GM13976 (cell line): ENCODE data around the gene DNAH9.
"Not testable (repeated sequence)": the region's sequence is repeated elsewhere in the genome, so short reads cannot be mapped to it uniquely, and the experiment has no call there.

Source experiments
- DNase-seq: peaks from one replicate; pipeline ENCODE4 v3.0.0; 2012; ENCODE audit warnings: low spot score
- in situ Hi-C: fragments of 300-500 bp; cut with MboI; formaldehyde crosslinking; loops from one replicate; pipeline ENCODE4 v1.12.0; 2022; ENCODE audit warnings: low sequenced_read_pairs, mixed read lengths, inconsistent platforms; ENCODE audit not compliant: unreplicated experiment
- TF ChIP-seq, protein P1 (sequence below): IDR thresholded peaks from 2 replicates; pipeline ENCODE4 v1.5.1; 2012; ENCODE audit warnings: borderline replicate concordance, mild to moderate bottlenecking; ENCODE audit not compliant: insufficient read depth; ENCODE audit errors: extremely low read depth, missing control alignments, control extremely low read depth

The DNAH9 gene

DNA sequence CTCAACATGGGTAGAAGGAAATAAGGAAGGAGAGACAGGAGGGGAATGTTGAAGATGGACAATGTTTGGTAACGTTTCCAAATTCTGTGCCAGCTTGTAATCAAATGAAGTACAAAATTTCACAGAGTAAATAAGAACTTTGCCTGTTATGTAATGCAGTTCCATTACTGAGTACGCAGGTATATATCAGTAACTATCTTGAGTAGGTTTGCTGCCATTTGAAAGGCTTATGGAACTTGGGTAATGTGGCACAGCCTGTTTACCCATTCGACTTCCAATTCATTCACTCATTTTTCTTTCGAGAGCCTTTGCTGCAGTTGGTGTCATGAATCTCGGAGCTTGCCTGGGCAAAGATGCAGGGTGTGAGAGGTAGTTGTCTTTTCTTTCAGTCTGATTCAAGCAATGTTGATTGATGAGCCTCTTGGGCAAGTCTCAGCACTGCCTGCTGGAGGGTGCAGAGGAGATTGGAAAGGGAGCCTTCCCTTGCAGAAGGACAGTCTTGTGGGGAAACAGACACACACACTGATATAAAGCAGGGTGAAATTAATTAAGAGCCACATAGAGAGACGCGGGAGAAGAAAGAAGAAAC lies 345.6 kb downstream of the DNAH9 start:
- TF ChIP-seq, protein P1, sequence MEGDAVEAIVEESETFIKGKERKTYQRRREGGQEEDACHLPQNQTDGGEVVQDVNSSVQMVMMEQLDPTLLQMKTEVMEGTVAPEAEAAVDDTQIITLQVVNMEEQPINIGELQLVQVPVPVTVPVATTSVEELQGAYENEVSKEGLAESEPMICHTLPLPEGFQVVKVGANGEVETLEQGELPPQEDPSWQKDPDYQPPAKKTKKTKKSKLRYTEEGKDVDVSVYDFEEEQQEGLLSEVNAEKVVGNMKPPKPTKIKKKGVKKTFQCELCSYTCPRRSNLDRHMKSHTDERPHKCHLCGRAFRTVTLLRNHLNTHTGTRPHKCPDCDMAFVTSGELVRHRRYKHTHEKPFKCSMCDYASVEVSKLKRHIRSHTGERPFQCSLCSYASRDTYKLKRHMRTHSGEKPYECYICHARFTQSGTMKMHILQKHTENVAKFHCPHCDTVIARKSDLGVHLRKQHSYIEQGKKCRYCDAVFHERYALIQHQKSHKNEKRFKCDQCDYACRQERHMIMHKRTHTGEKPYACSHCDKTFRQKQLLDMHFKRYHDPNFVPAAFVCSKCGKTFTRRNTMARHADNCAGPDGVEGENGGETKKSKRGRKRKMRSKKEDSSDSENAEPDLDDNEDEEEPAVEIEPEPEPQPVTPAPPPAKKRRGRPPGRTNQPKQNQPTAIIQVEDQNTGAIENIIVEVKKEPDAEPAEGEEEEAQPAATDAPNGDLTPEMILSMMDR: no peak
- in situ Hi-C loops: no loop called here

DNA sequence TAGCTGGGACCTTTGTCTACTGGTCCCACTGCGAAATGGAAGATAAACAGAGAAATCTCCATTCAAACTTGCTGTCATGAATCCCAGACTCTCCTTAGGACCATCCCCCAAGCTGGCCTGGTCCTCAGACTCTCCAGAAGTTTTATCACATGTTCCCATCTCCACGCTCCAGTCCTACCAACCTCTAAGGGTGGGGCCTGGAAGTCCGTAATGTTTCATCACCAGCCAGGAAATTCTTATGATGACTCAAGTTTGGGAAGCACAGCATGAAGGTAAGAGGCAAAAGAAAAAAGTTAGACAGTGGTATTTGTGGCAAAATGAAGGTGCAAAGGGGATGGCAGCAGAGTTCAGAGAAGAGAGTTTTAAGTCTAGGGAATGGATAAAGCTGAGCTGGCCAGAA lies 346.3 kb downstream of the DNAH9 start:
- no peak for DNase-seq
- TF ChIP-seq, protein P1: no peak
- in situ Hi-C loops: no loop called here

More for the DNA sequence above, 345.6 kb downstream of the DNAH9 start:
- DNase-seq: no peak

DNA sequence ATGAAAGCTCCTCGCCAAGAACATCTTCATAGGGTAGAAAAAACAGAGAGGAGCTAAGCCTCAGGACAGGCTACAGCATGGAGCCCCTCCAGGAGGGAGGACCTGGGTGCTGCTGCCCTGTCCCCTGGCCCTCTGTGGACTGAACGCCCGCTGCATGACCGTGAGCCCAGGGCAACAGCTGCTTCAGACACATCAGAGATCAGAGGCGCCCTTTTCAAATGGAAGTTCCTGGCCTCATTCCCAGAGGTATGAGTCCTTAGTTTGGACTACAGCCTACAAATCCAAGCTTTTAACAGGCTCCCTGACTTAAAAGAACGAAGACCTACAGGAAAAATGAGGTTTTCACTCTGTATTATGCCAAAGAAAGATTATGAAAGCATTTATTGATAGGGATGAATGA lies 350.5 kb downstream of the DNAH9 start:
- TF ChIP-seq, protein P1: no peak
- no peak for DNase-seq
- in situ Hi-C loops: no loop called here

DNA sequence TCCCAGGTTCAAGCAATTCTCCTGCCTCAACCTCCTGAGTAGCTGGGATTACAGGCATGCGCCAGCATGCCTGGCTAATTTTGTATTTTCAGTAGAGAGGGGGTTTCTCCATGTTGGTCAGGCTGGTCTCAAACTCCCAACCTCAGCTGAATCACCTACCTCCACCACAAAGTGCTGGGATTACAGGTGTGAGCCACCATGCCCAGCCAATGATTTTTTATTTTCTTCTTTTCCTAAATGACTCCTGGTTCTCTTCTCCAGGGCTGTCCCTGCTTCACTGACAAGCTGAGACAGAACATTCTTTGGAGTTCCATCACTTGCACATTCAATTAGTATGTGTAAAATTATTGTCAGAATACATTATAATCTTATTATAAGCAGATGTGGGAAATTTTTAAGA lies 351.3 kb downstream of the DNAH9 start:
- DNase-seq, in situ Hi-C loops: not testable (repeated sequence)

DNA sequence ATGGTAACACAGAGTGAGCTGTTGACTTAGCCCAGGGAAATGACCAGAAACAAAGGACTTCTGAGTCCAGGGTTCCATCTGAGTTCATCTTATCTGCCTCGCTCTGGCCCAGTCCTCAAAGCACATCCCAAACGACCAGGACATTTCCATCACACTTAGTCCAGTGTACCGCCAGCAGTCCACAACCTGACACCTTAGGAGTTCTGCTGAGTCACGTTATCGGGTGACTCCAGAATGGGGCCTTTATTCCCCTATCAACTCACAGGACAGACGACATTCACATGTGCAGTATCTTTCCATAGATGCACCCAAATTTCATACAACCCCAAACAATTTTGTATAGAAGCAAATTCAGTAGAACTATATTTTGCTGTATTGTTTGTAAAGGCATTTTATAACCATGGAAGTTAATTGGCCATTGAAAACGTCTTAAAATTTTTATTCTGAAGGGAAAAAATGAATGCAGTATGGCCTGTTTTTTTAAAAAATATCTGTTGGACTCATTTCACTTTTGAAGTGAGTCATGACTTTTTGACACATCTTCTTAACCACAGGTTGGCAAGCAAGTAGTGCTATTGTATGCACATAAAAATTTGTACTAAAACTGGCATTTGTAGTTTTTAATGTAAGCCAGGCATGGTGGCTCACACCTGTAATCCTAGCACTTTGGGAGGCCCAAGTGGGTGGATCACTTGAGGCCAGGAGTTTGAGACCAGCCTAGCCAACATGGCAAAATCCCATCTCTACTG lies 352.7 kb downstream of the DNAH9 start:
- TF ChIP-seq, protein P1: no peak
- no peak for DNase-seq
- in situ Hi-C loops: no loop called here

DNA sequence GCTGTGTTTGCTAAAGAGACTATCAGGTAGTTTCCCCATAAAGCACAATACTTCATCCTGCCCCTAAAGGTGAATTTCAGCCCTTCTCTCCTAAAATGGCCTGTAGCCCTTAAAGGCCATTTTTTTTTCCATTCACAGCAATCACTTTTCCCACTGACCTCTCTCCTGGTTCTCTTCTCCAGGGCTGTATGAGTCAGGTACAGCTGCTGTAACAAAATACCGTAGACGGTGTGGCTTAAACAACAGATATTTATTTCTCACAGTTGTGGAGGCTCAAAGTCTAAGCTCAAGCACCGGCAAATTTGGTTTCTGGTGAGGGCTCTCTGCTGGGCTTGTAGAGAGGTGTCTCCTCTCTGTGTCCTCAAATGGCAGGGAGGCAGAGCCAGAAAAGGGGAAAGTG lies 354.3 kb downstream of the DNAH9 start:
- DNase-seq: no peak
- in situ Hi-C loops: no loop called here

DNA sequence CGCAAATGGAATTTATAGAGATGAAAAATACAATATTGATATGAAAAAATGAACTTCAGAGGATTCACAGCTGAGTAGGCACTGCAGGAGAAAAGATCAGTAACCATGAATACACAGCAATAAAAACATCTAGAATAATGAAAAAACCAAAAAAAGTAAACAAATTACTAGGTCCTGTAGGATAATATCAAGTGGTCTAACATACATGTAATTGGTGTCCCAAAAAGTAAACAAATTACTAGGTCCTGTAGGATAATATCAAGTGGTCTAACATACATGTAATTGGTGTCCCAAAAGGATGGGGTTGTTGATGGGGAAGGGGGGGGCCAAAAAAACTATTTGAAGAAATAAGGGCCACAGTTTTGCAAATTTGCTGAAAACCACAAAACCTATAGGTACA lies 355.7 kb downstream of the DNAH9 start:
- DNase-seq: no peak
- in situ Hi-C loops: no loop called here
- TF ChIP-seq, protein P1: no peak

More for the DNA sequence above, 354.3 kb downstream of the DNAH9 start:
- TF ChIP-seq, protein P1: no peak
